K562 (cell line): Measurements from ENCODE around the gene COX10. TPM values are rescaled to one million over a fixed set of nuclear protein-coding genes. Genes with fewer than 3 reads are reported as not detected.

Experiments
- ATAC-seq: fragments of 200-7000 bp; cut with Tn5 transposase; 3 replicates; pipeline ENCODE4 v1.9.1; 2020; ENCODE audit warnings: moderate library complexity
- BruUV-seq: library from RNA; stranded (reverse); fragments of 400-500 nt; replicated peaks from 2 replicates; lab custom pipeline; 2021; lab: Mats Ljungman, UMichigan
- CTCF ChIA-PET: fragments of 300-600 bp; formaldehyde crosslinking; extraction: SDS; loops from one replicate; lab custom pipeline; 2021; ENCODE audit warnings: low intra/inter-chr PET ratio; lab: Yijun Ruan, JAX
- POLR2A ChIA-PET: fragments of 300-600, 350-650 bp; sonication (Branson Sonifier 250); formaldehyde crosslinking; extraction: SDS; loops from one replicate; lab custom pipeline; 2021; ENCODE audit warnings: antibody characterized with exemption, inconsistent platforms; lab: Yijun Ruan, JAX
- DNase-seq, 4 experiments: peaks; one replicate each; pipeline versions ENCODE4 v3.0.0 to v3.0.0-alpha.2; 2011 to 2018; ENCODE audit warnings: low spot score in 3 of 4, mixed read lengths in 3 of 4; ENCODE audit errors: extremely low read depth in 1 of 4
- FAIRE-seq: peaks from 2 replicates; lab custom pipeline; 2011; peaks lifted over from hg19 to GRCh38; lab: Jason Lieb, UNC
- H2AFZ ChIP-seq: 2 replicates; pipeline ENCODE4 v1.6.0; 2011; ENCODE audit warnings: low read depth, low read length, control low read depth, inconsistent platforms
- H3K27ac ChIP-seq: fragments of 200-600 bp; 3 replicates; pipeline ENCODE4 v1.8.0; 2011; ENCODE audit warnings: low read depth, mild to moderate bottlenecking, control low read depth, inconsistent platforms, low read length, moderate library complexity, mixed read lengths; ENCODE audit errors: extremely low read depth
- H3K27me3 ChIP-seq, 2 experiments: fragments of 300-600 bp in 1 of 2; 2 replicates in 1 of 2; 3 replicates in 1 of 2; pipeline versions ENCODE4 v1.6.0 to v1.8.0; 2011; ENCODE audit warnings: inconsistent platforms in 2 of 2, low read length in 2 of 2, mild to moderate bottlenecking in 1 of 2, mixed read lengths in 1 of 2, moderate library complexity in 1 of 2; ENCODE audit not compliant: control insufficient read depth in 2 of 2, insufficient read depth in 2 of 2
- H3K36me3 ChIP-seq: fragments of 300-600 bp; 3 replicates; pipeline ENCODE4 v1.8.0; 2011; ENCODE audit warnings: mild to moderate bottlenecking, low read length, inconsistent platforms; ENCODE audit not compliant: control insufficient read depth, insufficient read depth
- H3K4me1 ChIP-seq, 2 experiments: fragments of 200-600 bp in 1 of 2; replicated peaks in 1 of 2; 2 replicates in 1 of 2; 3 replicates in 1 of 2; pipeline versions ENCODE4 v1.5.1 to v1.8.0; 2011; ENCODE audit warnings: inconsistent platforms in 2 of 2, low read length in 2 of 2, mild to moderate bottlenecking in 1 of 2, mixed read lengths in 1 of 2, moderate library complexity in 1 of 2; ENCODE audit not compliant: control insufficient read depth in 2 of 2, insufficient read depth in 2 of 2
- H3K4me2 ChIP-seq: 2 replicates; pipeline ENCODE4 v1.6.1; 2011; ENCODE audit warnings: low read length, control low read depth, inconsistent platforms, mixed read lengths; ENCODE audit not compliant: insufficient read depth
- H3K4me3 ChIP-seq: fragments of 200-600 bp; sonication (generic), shearing (Covaris generic); 2 replicates; pipeline ENCODE4 v1.5.1; 2016; ENCODE audit warnings: control low read depth, inconsistent platforms
- H3K79me2 ChIP-seq: fragments of 200-600 bp; 3 replicates; pipeline ENCODE4 v1.8.0; 2011; ENCODE audit warnings: low read length, inconsistent platforms; ENCODE audit not compliant: control insufficient read depth, insufficient read depth
- H3K9ac ChIP-seq, 2 experiments: 2 replicates each; pipeline versions ENCODE4 v1.6.0 to v1.6.1; 2011; ENCODE audit warnings: low read depth in 2 of 2, low read length in 2 of 2, control low read depth in 1 of 2, inconsistent platforms in 1 of 2, mild to moderate bottlenecking in 1 of 2, mixed read lengths in 1 of 2; ENCODE audit not compliant: insufficient read depth in 1 of 2
- H3K9me1 ChIP-seq: one replicate; pipeline ENCODE4 v1.6.0; 2011; ENCODE audit warnings: inconsistent platforms, mild to moderate bottlenecking, low read length, moderate library complexity; ENCODE audit not compliant: control insufficient read depth, insufficient read depth
- H3K9me3 ChIP-seq: replicated peaks from 2 replicates; pipeline ENCODE4 v1.5.1; 2011; ENCODE audit warnings: low read depth, low read length, inconsistent platforms; ENCODE audit not compliant: control insufficient read depth, insufficient read depth
- H4K20me1 ChIP-seq: replicated peaks from 2 replicates; pipeline ENCODE4 v1.6.1; 2011; ENCODE audit warnings: low read length, inconsistent platforms, mixed read lengths; ENCODE audit not compliant: control insufficient read depth, insufficient read depth
- HMGN3 ChIP-seq: IDR thresholded peaks from 2 replicates; pipeline ENCODE4 v1.6.1; 2011; ENCODE audit warnings: borderline replicate concordance, low read depth, mild to moderate bottlenecking, mixed read lengths, low read length; ENCODE audit not compliant: insufficient read length; ENCODE audit errors: extremely low read depth
- ZNF318 ChIP-seq, 2 experiments: fragments of 450-650 bp; IDR thresholded peaks; 2 replicates each; pipeline ENCODE4 v1.6.1; 2016; ENCODE audit warnings: mild to moderate bottlenecking in 2 of 2, borderline replicate concordance in 1 of 2, low read depth in 1 of 2, moderate library complexity in 1 of 2
- ZNF584 ChIP-seq: fragments of 200-800 bp; sonication (Bioruptor generic); IDR thresholded peaks from 2 replicates; pipeline ENCODE4 v1.6.1; 2016; ENCODE audit warnings: low read depth, mild to moderate bottlenecking, missing genetic modification characterization, missing compliant biosample characterization
- WGBS: fragments of 100-300 bp; shearing (Covaris generic); methylation state at CpG from one replicate; pipeline ENCODE4 v1.1.6; 2016; ENCODE audit warnings: low coverage, mixed read lengths; ENCODE audit not compliant: insufficient coverage; ENCODE audit errors: missing lambda C conversion rate; 5-methylcytosine and 5-hydroxymethylcytosine counted together
- in situ Hi-C: fragments of 300-500 bp; cut with MboI; formaldehyde crosslinking; loops from 4 replicates; pipeline ENCODE4 v1.15.0; 2018; ENCODE audit warnings: inconsistent platforms, mixed read lengths
- intact Hi-C: fragments of 100-400 bp; cut with micrococcal nuclease; formaldehyde crosslinking; loops from 2 replicates; pipeline ENCODE4 v1.14.2; 2022
- polyA plus RNA-seq, 8 experiments: library from polyadenylated mRNA; depleted of rRNA in 4 of 8; stranded (reverse) in 5 of 8; unstranded in 3 of 8; fragments of >200 nt; fragmentation: Nextera tagmentation in 2 of 8; fragmentation: Illumina TruSeq in 1 of 8; extraction: Ambion mirVana in 2 of 8; extraction: Trizol in 1 of 8; gene quantifications; 2 replicates each; pipeline versions ENCODE4 v1.2.1 to v1.2.3, GENCODE V29; 2011 to 2014; ENCODE audit warnings: inconsistent platforms in 1 of 8, missing spikeins in 1 of 8
- total RNA-seq, 7 experiments: library from RNA; depleted of rRNA in 6 of 7; stranded (reverse); fragments of >200 nt in 6 of 7; fragmentation: Illumina TruSeq in 2 of 7; extraction: Trizol in 2 of 7; gene quantifications; 2 replicates each; pipeline versions ENCODE4 v1.2.1 to v1.2.3, GENCODE V29; 2011 to 2021; ENCODE audit warnings: low replicate concordance in 1 of 7

Gene COX10
- total and polyA plus RNA-seq, 9 of the 15 experiments (the other 6 are each of a cell fraction or from before 2014, with no cell fraction given) = 10.3 to 26.4 (median 17.8) TPM

- H4K20me1 ChIP-seq = peaks cover 6% of the 10 kb centered on the region; the same call in 1 of the 2 replicates
- ChIA-PET POLR2A (no interaction called here), CTCF (no interaction called here)
- no peaks in the 10 kb centered on the region for H3K27me3 ChIP-seq
- intact Hi-C loops (no loop called here), in situ Hi-C loops (no loop called here)
- BruUV-seq = no TSS peak
- H3K79me2 ChIP-seq = no peaks in the 10 kb centered on the region
- H3K4me2 ChIP-seq = no peak overlapping the region
- DNase-seq (no peak), ATAC-seq (no peak), FAIRE-seq (no peak)
- no peak overlapping the region for H3K9ac ChIP-seq
- TF ChIP-seq HMGN3 = no peak
- no peak for TF ChIP-seq ZNF584 (CRISPR knock-in tag)
- no peak for TF ChIP-seq ZNF318 (IDR thresholded peaks at IDR 0.05; ENCODE audit: borderline replicate concordance in 1 of 2, low read depth in 1 of 2)
- no peaks in the 10 kb centered on the region for H3K9me1 ChIP-seq
- WGBS = 88% methylated on average over 10 of the region's 10 CpGs
- no peak overlapping the region for H2AFZ ChIP-seq
- no peaks in the 10 kb centered on the region for H3K9me3 ChIP-seq
- peaks cover 10% of the 10 kb centered on the region; the same call in 1 of the 3 replicates for H3K36me3 ChIP-seq
- H3K27ac ChIP-seq = no peak overlapping the region
- peaks cover 4 to 25% of the 10 kb centered on the region in 2 experiments; a peak in 3 of 5 replicates for H3K4me1 ChIP-seq
- no peak overlapping the region for H3K4me3 ChIP-seq
Measured at GRCh38 chr17:14205380-14205779, 136.1 kb downstream of the COX10 start.
